ENCODE data around the gene CDH23.

DNA sequence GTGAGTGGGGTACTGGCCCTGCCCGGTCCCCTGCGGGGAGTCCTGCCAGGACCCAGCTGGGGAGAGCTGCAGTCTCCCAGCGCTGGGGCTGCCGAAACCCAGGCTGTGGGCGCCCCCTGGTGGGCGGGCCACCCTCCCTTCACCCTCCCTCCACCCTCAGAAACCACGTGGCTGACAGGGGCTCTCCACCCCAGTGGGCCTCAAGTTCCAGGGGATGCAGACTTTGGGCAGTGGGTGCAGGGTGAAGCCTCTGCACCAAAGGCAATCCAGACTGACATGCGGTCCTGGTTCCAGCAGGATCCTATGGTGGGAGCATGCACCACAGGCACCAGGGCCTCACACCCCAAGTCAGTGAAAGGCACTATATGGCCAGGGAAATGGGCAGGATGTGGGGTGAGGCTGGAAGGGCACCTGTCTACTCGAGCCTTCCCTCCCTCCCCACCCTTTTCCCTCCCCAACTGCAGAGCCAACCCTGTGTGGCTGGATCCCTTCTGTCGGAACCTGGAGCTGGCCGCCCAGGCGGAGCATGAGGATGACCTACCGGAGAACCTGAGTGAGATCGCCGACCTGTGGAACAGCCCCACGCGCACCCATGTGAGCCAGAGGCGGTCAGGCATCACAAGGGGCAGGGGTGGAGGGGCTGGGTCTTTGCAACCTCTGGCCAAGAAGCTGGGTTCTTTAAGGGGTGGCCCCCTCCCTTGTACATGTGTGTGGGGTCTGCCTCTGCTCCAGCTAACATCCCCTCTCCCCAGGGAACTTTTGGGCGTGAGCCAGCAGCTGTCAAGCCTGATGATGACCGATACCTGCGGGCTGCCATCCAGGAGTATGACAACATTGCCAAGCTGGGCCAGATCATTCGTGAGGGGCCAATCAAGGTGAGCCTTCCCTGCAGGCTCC lies 415.5 kb downstream of the CDH23 start:
- TF ChIP-seq, protein P1, sequence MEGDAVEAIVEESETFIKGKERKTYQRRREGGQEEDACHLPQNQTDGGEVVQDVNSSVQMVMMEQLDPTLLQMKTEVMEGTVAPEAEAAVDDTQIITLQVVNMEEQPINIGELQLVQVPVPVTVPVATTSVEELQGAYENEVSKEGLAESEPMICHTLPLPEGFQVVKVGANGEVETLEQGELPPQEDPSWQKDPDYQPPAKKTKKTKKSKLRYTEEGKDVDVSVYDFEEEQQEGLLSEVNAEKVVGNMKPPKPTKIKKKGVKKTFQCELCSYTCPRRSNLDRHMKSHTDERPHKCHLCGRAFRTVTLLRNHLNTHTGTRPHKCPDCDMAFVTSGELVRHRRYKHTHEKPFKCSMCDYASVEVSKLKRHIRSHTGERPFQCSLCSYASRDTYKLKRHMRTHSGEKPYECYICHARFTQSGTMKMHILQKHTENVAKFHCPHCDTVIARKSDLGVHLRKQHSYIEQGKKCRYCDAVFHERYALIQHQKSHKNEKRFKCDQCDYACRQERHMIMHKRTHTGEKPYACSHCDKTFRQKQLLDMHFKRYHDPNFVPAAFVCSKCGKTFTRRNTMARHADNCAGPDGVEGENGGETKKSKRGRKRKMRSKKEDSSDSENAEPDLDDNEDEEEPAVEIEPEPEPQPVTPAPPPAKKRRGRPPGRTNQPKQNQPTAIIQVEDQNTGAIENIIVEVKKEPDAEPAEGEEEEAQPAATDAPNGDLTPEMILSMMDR (IDR thresholded peaks at IDR 0.05): peak; percentile 87
- TF ChIP-seq SMC3 (IDR thresholded peaks at IDR 0.05) (peak; percentile 90), RAD21 (conservative IDR thresholded peaks at IDR 0.05 in 1 of 2, IDR thresholded peaks at IDR 0.05 in 1 of 2) (peak; percentile 89 to 91), POLR2A (IDR thresholded peaks at IDR 0.05; ENCODE audit: low read length) (no peak), HDAC2 (IDR thresholded peaks at IDR 0.05) (no peak), CEBPB (IDR thresholded peaks at IDR 0.05) (no peak), POLR2AphosphoS2 (conservative IDR thresholded peaks at IDR 0.05; ENCODE audit: low read length) (no peak), MYC (IDR thresholded peaks at IDR 0.05; ENCODE audit: borderline replicate concordance, low read length) (peak; percentile 78; the same call in 1 of the 2 replicates), NR3C1 (IDR thresholded peaks at IDR 0.05) (no peak), ZSCAN20 (CRISPR knock-in tag; IDR thresholded peaks at IDR 0.05) (no peak), HOXA7 (CRISPR knock-in tag; IDR thresholded peaks at IDR 0.05) (no peak)
- TF ChIP-seq, protein P2, sequence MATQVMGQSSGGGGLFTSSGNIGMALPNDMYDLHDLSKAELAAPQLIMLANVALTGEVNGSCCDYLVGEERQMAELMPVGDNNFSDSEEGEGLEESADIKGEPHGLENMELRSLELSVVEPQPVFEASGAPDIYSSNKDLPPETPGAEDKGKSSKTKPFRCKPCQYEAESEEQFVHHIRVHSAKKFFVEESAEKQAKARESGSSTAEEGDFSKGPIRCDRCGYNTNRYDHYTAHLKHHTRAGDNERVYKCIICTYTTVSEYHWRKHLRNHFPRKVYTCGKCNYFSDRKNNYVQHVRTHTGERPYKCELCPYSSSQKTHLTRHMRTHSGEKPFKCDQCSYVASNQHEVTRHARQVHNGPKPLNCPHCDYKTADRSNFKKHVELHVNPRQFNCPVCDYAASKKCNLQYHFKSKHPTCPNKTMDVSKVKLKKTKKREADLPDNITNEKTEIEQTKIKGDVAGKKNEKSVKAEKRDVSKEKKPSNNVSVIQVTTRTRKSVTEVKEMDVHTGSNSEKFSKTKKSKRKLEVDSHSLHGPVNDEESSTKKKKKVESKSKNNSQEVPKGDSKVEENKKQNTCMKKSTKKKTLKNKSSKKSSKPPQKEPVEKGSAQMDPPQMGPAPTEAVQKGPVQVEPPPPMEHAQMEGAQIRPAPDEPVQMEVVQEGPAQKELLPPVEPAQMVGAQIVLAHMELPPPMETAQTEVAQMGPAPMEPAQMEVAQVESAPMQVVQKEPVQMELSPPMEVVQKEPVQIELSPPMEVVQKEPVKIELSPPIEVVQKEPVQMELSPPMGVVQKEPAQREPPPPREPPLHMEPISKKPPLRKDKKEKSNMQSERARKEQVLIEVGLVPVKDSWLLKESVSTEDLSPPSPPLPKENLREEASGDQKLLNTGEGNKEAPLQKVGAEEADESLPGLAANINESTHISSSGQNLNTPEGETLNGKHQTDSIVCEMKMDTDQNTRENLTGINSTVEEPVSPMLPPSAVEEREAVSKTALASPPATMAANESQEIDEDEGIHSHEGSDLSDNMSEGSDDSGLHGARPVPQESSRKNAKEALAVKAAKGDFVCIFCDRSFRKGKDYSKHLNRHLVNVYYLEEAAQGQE (IDR thresholded peaks at IDR 0.05): no peak

All from A549 (cell line).